LNCaP clone FGC (cell line): Measurements from ENCODE around the gene CFAP65.

Experiments
- DNase-seq: peaks from one replicate; pipeline ENCODE4 v3.0.0-alpha.2; 2011; ENCODE audit warnings: low read depth
- H3K4me3 ChIP-seq: 2 replicates; pipeline ENCODE4 v1.5.1; 2011; ENCODE audit warnings: mild to moderate bottlenecking, low read depth, low read length, control low read depth
- TF ChIP-seq, protein P1 (sequence below): IDR thresholded peaks from 2 replicates; pipeline ENCODE4 v1.5.1; 2012; ENCODE audit warnings: mild to moderate bottlenecking; ENCODE audit not compliant: control insufficient read depth, insufficient read depth; ENCODE audit errors: extremely low read depth

CFAP65 gene

DNA sequence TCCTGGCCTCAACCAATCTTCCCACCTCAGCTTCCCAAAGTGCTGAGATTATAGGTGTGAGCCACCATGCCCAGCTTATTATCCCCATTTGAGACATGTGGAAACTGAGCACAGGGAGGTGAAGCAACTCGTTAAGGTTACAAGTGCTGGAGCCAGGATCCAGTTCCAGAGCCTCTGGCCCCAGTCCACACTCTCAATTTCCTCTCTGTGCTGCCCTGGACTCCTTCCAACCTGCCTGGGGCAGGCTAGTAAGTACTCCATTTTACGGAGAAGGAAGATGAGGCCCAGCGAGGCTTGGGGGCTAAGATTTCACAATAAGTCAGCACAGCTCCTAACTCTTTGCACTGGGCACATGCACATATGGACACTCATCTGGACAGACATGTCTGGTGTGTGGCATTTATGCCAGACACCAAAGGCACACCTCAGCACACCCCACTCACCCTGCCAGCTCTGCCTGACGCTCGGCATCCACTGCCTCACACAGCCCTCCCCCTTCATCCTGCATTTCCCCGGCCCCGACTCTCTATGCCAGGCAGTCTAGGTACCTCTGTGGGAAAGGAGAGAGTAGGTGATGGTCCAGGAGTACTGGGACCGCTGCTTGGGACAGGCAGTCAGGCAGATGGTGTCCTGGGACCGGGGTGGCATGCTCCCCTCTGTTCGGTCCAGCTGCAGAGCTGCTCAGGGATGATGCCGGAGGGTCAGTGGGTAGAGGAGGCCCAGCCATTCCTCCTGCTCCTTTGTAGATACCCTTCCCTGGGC is 20.5 kb downstream of the CFAP65 start:
- H3K4me3 ChIP-seq = no peak overlapping the region
- TF ChIP-seq, protein P1, sequence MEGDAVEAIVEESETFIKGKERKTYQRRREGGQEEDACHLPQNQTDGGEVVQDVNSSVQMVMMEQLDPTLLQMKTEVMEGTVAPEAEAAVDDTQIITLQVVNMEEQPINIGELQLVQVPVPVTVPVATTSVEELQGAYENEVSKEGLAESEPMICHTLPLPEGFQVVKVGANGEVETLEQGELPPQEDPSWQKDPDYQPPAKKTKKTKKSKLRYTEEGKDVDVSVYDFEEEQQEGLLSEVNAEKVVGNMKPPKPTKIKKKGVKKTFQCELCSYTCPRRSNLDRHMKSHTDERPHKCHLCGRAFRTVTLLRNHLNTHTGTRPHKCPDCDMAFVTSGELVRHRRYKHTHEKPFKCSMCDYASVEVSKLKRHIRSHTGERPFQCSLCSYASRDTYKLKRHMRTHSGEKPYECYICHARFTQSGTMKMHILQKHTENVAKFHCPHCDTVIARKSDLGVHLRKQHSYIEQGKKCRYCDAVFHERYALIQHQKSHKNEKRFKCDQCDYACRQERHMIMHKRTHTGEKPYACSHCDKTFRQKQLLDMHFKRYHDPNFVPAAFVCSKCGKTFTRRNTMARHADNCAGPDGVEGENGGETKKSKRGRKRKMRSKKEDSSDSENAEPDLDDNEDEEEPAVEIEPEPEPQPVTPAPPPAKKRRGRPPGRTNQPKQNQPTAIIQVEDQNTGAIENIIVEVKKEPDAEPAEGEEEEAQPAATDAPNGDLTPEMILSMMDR = no peak
- DNase-seq = peak; percentile 23

DNA sequence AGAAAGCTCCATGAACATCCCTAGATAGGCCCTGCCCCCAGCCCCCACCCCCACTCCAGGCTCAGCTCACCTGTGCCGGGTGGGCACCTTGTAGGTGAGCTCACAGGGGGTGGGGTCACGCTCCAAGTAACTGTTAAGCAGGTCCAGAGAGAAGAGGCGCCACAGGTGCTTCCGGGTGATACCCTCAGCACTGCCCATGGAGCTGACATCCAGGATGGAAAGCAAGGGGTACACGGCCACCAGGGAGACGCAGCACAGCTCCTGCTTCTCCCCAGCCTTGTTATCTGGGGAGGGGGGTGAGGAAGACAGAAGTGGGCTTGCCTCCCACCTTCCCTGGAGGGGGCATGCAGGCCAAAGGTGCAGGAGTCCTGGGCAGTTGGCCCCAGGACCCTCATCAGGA is 21.9 kb downstream of the CFAP65 start:
- TF ChIP-seq, protein P1 = no peak
- DNase-seq = no peak
- H3K4me3 ChIP-seq = no peak overlapping the region

DNA sequence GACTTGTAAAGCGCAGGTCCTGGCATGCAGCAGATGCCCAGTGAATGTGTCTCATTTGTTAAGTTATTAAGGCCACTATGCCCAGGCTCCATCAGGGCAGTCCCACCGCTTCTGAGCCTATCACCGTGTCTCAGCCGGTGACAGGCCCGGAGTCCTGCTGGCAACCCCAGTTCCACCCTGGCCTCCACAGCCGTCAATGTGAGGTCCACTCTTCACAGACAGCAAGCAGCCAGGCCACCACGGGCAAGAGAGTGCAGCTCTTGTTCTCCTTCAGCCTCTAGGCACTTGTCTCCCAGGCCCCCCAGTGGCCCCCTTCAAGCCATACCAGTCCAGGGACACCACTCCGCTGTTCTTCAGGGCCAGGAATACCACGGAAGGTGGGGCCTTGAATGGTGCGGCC is 22.6 kb downstream of the CFAP65 start:
- no peak overlapping the region for H3K4me3 ChIP-seq
- no peak for DNase-seq
- TF ChIP-seq, protein P1 = no peak

DNA sequence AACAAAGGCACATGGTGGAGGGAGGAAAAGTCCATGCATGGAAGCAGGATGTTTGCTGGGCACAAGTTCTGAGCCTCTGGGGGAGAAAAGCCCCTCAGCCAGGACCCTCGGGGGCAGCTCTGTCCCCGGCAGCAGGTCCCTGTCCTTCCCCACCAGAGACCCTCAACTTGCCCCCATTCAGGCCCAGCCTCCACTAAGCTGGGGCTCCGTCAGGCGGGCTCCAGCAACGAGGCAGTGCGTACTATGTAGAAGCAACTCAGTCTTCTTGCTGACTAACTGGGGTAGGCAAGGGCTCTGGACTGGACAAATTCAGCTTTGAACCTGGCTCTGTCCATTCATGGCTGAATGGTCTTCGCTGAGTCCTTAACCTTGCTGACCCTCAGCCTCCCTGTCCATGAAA is 23.0 kb downstream of the CFAP65 start:
- TF ChIP-seq, protein P1 = no peak
- no peak overlapping the region for H3K4me3 ChIP-seq
- no peak for DNase-seq

DNA sequence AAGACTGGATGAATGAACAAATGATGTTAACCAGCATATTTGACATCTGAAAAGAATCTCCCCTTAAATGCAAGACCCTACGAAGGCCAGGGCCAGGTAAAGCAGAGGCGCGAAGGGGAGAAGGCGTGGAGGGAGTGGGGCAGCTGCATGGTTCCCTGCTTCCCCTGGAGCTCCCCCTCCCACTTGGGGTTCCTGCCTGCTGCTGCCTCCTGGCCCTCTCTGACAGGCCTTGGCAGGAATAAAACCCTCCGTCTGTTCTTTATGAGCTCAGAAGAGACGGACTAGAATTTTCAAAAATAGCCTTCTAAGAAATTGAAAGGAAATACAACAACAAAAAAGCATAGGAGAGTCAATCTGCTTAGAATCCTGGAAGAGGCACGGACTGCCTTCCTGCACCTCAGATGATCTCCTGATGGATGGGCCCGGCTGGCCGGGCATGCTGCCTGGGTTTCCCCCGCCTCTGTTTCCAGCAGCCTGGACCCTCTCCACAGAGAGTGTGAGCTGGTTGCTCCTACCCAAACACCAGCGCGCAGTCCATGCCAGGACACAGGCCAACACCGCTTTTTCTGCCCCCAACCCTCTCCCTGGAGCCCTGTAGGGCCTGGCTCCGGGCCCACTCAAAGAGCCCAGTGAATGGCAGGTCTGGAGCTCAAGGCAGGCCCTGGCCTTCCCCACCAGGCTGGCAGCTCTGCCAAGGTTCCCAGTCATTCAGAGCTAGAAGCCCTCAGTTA is 23.9 kb downstream of the CFAP65 start:
- TF ChIP-seq, protein P1 = no peak
- no peak overlapping the region for H3K4me3 ChIP-seq
- DNase-seq = no peak

DNA sequence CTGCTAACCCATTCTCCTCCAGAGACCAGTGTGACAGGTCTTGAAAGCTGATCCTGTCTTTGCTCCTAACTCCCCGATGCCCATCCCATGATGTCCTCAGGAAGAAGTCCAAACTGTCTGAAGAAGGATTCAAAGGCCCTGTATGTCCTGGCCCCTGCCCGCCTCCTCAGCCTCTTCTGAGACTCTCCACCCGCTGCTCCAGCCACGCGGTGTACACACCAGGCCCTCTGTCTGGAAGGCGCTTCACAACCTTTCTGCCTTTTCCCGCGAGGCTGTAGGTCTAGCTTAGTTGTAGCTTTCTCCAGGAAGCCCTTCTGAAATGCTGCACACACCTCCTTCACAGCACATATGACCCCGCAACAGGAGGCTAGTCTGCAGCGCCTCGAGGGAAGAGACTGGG is 24.6 kb downstream of the CFAP65 start:
- DNase-seq = no peak
- no peak overlapping the region for H3K4me3 ChIP-seq

More for the DNA sequence above, 24.6 kb downstream of the CFAP65 start:
- TF ChIP-seq, protein P1 = no peak
